Measurements from ENCODE around the gene ETV6. TPM values are rescaled to one million over a fixed set of nuclear protein-coding genes. Genes with fewer than 3 reads are reported as not detected.

ETV6 gene
- total RNA-seq, 4 donors from 2014 or later: 17.7 to 27.1 (median 25.0) TPM

GRCh38 chr12:11846488-11846887 lies 197.0 kb downstream of the ETV6 start:
- TF ChIP-seq POLR2A (IDR thresholded peaks at IDR 0.05): no peak
- TF ChIP-seq, protein P1, sequence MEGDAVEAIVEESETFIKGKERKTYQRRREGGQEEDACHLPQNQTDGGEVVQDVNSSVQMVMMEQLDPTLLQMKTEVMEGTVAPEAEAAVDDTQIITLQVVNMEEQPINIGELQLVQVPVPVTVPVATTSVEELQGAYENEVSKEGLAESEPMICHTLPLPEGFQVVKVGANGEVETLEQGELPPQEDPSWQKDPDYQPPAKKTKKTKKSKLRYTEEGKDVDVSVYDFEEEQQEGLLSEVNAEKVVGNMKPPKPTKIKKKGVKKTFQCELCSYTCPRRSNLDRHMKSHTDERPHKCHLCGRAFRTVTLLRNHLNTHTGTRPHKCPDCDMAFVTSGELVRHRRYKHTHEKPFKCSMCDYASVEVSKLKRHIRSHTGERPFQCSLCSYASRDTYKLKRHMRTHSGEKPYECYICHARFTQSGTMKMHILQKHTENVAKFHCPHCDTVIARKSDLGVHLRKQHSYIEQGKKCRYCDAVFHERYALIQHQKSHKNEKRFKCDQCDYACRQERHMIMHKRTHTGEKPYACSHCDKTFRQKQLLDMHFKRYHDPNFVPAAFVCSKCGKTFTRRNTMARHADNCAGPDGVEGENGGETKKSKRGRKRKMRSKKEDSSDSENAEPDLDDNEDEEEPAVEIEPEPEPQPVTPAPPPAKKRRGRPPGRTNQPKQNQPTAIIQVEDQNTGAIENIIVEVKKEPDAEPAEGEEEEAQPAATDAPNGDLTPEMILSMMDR (IDR thresholded peaks at IDR 0.05): no peak
- WGBS, 2 donors: 81 to 82% methylated on average over 4 of the region's 4 CpGs
- intact Hi-C loops (cut with DNase I; ENCODE audit: low total_unique reads): no loop called here

GRCh38 chr12:11847539-11847938 lies 198.1 kb downstream of the ETV6 start:
- TF ChIP-seq, protein P1 (IDR thresholded peaks at IDR 0.05): no peak
- TF ChIP-seq POLR2A (IDR thresholded peaks at IDR 0.05): no peak
- DNase-seq (ENCODE audit: low spot score in 2 of 2): peak in 1 of 2 donors; percentile 12
- 74 to 87% methylated on average over 1 of the region's 1 CpG for WGBS, 2 donors
- H3K4me3 ChIP-seq (ENCODE audit: low read depth, poor library complexity, severe bottlenecking): no peak overlapping the region
- intact Hi-C loops (cut with DNase I; ENCODE audit: low total_unique reads): no loop called here

More at GRCh38 chr12:11846488-11846887, 197.0 kb downstream of the ETV6 start:
- no peak overlapping the region for H3K4me3 ChIP-seq (ENCODE audit: low read depth, poor library complexity, severe bottlenecking)
- peak in 1 of 2 donors; percentile 3 for DNase-seq (ENCODE audit: low spot score in 2 of 2)

- intact Hi-C loops (cut with DNase I; ENCODE audit: low total_unique reads): loop anchor here (10.0 kb wide), 1 partner anchor 475 kb away; no protein-coding TSS in a partner anchor
- no peak overlapping the region for H3K4me3 ChIP-seq (ENCODE audit: low read depth, poor library complexity, severe bottlenecking)
- 91 to 94% methylated on average over 19 of the region's 19 CpGs for WGBS, 2 donors
- DNase-seq (ENCODE audit: low spot score in 2 of 2): peak in 1 of 2 donors; percentile 56
- TF ChIP-seq, protein P1 (IDR thresholded peaks at IDR 0.05): no peak
- no peak for TF ChIP-seq POLR2A (IDR thresholded peaks at IDR 0.05)
These were observed 200.5 kb downstream of the ETV6 start for GRCh38 chr12:11849757-11850504.

- intact Hi-C loops (cut with DNase I; ENCODE audit: low total_unique reads): loop anchor here (10.0 kb wide), 1 partner anchor 472 kb away; no protein-coding TSS in a partner anchor
- no peak overlapping the region for H3K4me3 ChIP-seq (ENCODE audit: low read depth, poor library complexity, severe bottlenecking)
- TF ChIP-seq POLR2A (IDR thresholded peaks at IDR 0.05): no peak
- no peak for DNase-seq (ENCODE audit: low spot score in 2 of 2)
- WGBS, 2 donors: 82% methylated on average over 12 of the region's 12 CpGs
These were observed 203.7 kb downstream of the ETV6 start for GRCh38 chr12:11853126-11853525.

GRCh38 chr12:11854011-11854499 lies 204.6 kb downstream of the ETV6 start:
- intact Hi-C loops (cut with DNase I; ENCODE audit: low total_unique reads): loop anchor here (10.0 kb wide), 1 partner anchor 471 kb away; no protein-coding TSS in a partner anchor
- TF ChIP-seq POLR2A (IDR thresholded peaks at IDR 0.05): no peak
- TF ChIP-seq, protein P1 (IDR thresholded peaks at IDR 0.05): no peak
- no peak overlapping the region for H3K4me3 ChIP-seq (ENCODE audit: low read depth, poor library complexity, severe bottlenecking)
- DNase-seq (ENCODE audit: low spot score in 2 of 2): no peak
- 93 to 95% methylated on average over 13 of the region's 13 CpGs for WGBS, 2 donors

- TF ChIP-seq, protein P1 (IDR thresholded peaks at IDR 0.05): no peak
- no peak for TF ChIP-seq POLR2A (IDR thresholded peaks at IDR 0.05)
- H3K4me3 ChIP-seq (ENCODE audit: low read depth, poor library complexity, severe bottlenecking): no peak overlapping the region
- DNase-seq (ENCODE audit: low spot score in 2 of 2): no peak
- intact Hi-C loops (cut with DNase I; ENCODE audit: low total_unique reads): loop anchor here (10.0 kb wide), 1 partner anchor 469 kb away; no protein-coding TSS in a partner anchor
- 77 to 80% methylated on average over 4 of the region's 4 CpGs for WGBS, 2 donors
These were observed 206.5 kb downstream of the ETV6 start for GRCh38 chr12:11855983-11856374.

Measured in lower leg skin (tissue), 4 donors.